Measurements from ENCODE around the gene ARSA. TPM values are rescaled to one million over a fixed set of nuclear protein-coding genes. Genes with fewer than 3 reads are reported as not detected.

Gene ARSA
- total and polyA plus RNA-seq, 2 donors (not counting 3 experiments of a cell fraction or from before 2014, with no cell fraction given), result 22.3 to 33.6 TPM

GRCh38 chr22:50599816-50600455 is 28.0 kb downstream of the ARSA start:
- no peaks in the 10 kb centered on the region for H3K9me1 ChIP-seq (replicated peaks; ENCODE audit: control insufficient read depth, extremely low read depth, insufficient read depth, low read length)
- no peaks in the 10 kb centered on the region for H3K9me3 ChIP-seq (replicated peaks; ENCODE audit: control insufficient read depth, insufficient read depth, low read length)
- H3K79me2 ChIP-seq (ENCODE audit: control insufficient read depth, insufficient read depth, low read length), result no peaks in the 10 kb centered on the region
- no peak overlapping the region for H3K9ac ChIP-seq (replicated peaks; ENCODE audit: extremely low read depth, insufficient read depth, low read length)
- no peaks in the 10 kb centered on the region for H3K36me3 ChIP-seq (ENCODE audit: control insufficient read depth in 2 of 2, extremely low read depth in 1 of 2, insufficient read depth in 2 of 2, low read length in 2 of 2)
- H3K4me1 ChIP-seq (ENCODE audit: control insufficient read depth, extremely low read depth, insufficient read depth, low read length), result no peaks in the 10 kb centered on the region
- H4K20me1 ChIP-seq (replicated peaks; ENCODE audit: control insufficient read depth, extremely low read depth, insufficient read depth, low read length), result no peaks in the 10 kb centered on the region
- CTCF ChIA-PET, result interaction anchor here (0.6 to 1.0 kb wide), 3 partner anchors 21 to 74 kb away, joined by 3 to 5 read pairs (median 4); partner anchors contain the start of gene SYCE3
- H3K27ac ChIP-seq (ENCODE audit: insufficient read depth, low read depth, low read length), result no peak overlapping the region
- TF ChIP-seq MAX (IDR thresholded peaks at IDR 0.05; ENCODE audit: insufficient read depth, insufficient read length), result peak; percentile 29
- peak; percentile 9 for TF ChIP-seq EZH2 (IDR thresholded peaks at IDR 0.05; ENCODE audit: borderline replicate concordance, low read depth, low read length, severe bottlenecking)
- TF ChIP-seq MYC (IDR thresholded peaks at IDR 0.05; ENCODE audit: low read depth, low read length), result no peak
- no peak for TF ChIP-seq FOS (IDR thresholded peaks at IDR 0.05; ENCODE audit: borderline replicate concordance, insufficient read depth, low read length)
- dilution Hi-C loops (cut with MboI; ENCODE audit: extremely low pct_ligation_motif_present, low sequenced_read_pairs), result no loop called here
- intact Hi-C loops (cut with micrococcal nuclease), result no loop called here
- DNase-seq (ENCODE audit: low read depth, low spot score) (peak; percentile 26), FAIRE-seq (no peak)
- POLR2A ChIA-PET, result no interaction called here
- H3K4me3 ChIP-seq (replicated peaks in 1 of 3; ENCODE audit: insufficient read depth in 1 of 3, low read depth in 1 of 3, low read length in 3 of 3), result no peak overlapping the region
- H2AFZ ChIP-seq (ENCODE audit: low read depth, low read length), result no peak overlapping the region
- no peak overlapping the region for H3K4me2 ChIP-seq (ENCODE audit: insufficient read depth, low read length)
- peaks cover 35 to 36% of the 10 kb centered on the region in 2 experiments for H3K27me3 ChIP-seq (ENCODE audit: control insufficient read depth in 2 of 2, insufficient read depth in 2 of 2, low read length in 2 of 2)
- BruUV-seq (replicated peaks), result no TSS peak

- H3K9ac ChIP-seq (replicated peaks; ENCODE audit: extremely low read depth, insufficient read depth, low read length), result no peak overlapping the region
- H3K4me3 ChIP-seq (replicated peaks in 1 of 3; ENCODE audit: insufficient read depth in 1 of 3, low read depth in 1 of 3, low read length in 3 of 3), result no peak overlapping the region
- H3K4me2 ChIP-seq (ENCODE audit: insufficient read depth, low read length), result no peak overlapping the region
- POLR2A ChIA-PET, result no interaction called here
- CTCF ChIA-PET, result no interaction called here
- FAIRE-seq, result no peak
- H3K9me1 ChIP-seq (replicated peaks; ENCODE audit: control insufficient read depth, extremely low read depth, insufficient read depth, low read length), result no peaks in the 10 kb centered on the region
- intact Hi-C loops (cut with micrococcal nuclease) (no loop called here), dilution Hi-C loops (cut with MboI; ENCODE audit: extremely low pct_ligation_motif_present, low sequenced_read_pairs) (no loop called here)
- TF ChIP-seq FOS (IDR thresholded peaks at IDR 0.05; ENCODE audit: borderline replicate concordance, insufficient read depth, low read length) (no peak), JUN (IDR thresholded peaks at IDR 0.05; ENCODE audit: borderline replicate concordance, insufficient read depth, insufficient read length, low read depth) (no peak), EZH2 (IDR thresholded peaks at IDR 0.05; ENCODE audit: borderline replicate concordance, low read depth, low read length, severe bottlenecking) (no peak), MAX (IDR thresholded peaks at IDR 0.05; ENCODE audit: insufficient read depth, insufficient read length) (no peak), CTCF (IDR thresholded peaks at IDR 0.05; ENCODE audit: extremely low read depth in 1 of 2, insufficient read depth in 1 of 2, low read depth in 1 of 2, low read length in 2 of 2) (no peak), POLR2AphosphoS5 (IDR thresholded peaks at IDR 0.05; ENCODE audit: insufficient read depth, low read depth, low read length) (no peak), GATA2 (IDR thresholded peaks at IDR 0.05; ENCODE audit: insufficient read depth, insufficient read length, low read depth, low read length) (no peak), MYC (IDR thresholded peaks at IDR 0.05; ENCODE audit: low read depth, low read length) (no peak), POLR2A (IDR thresholded peaks at IDR 0.05; ENCODE audit: low read depth, low read length) (no peak)
- H3K27me3 ChIP-seq (ENCODE audit: control insufficient read depth in 2 of 2, insufficient read depth in 2 of 2, low read length in 2 of 2), result peaks cover 8 to 20% of the 10 kb centered on the region in 2 experiments
- H3K4me1 ChIP-seq (ENCODE audit: control insufficient read depth, extremely low read depth, insufficient read depth, low read length), result no peaks in the 10 kb centered on the region
- H4K20me1 ChIP-seq (replicated peaks; ENCODE audit: control insufficient read depth, extremely low read depth, insufficient read depth, low read length), result no peaks in the 10 kb centered on the region
- DNase-seq (ENCODE audit: low read depth, low spot score), result no peak
- H3K9me3 ChIP-seq (replicated peaks; ENCODE audit: control insufficient read depth, insufficient read depth, low read length), result no peaks in the 10 kb centered on the region
- no TSS peak for BruUV-seq (replicated peaks)
- H2AFZ ChIP-seq (ENCODE audit: low read depth, low read length), result no peak overlapping the region
- no peaks in the 10 kb centered on the region for H3K36me3 ChIP-seq (ENCODE audit: control insufficient read depth in 2 of 2, extremely low read depth in 1 of 2, insufficient read depth in 2 of 2, low read length in 2 of 2)
- H3K79me2 ChIP-seq (ENCODE audit: control insufficient read depth, insufficient read depth, low read length), result no peaks in the 10 kb centered on the region
- H3K27ac ChIP-seq (ENCODE audit: insufficient read depth, low read depth, low read length), result no peak overlapping the region
Observed at GRCh38 chr22:50597097-50597496, 30.9 kb downstream of the ARSA start.
